Heart right ventricle (tissue), 16 donors: ENCODE measurements around the gene PADI3. TPM values are rescaled to one million over a fixed set of nuclear protein-coding genes. Genes with fewer than 3 reads are reported as not detected.
A peak's percentile ranks its signal among the peaks of the same experiment; 100 is the strongest.

ENCODE experiments used
- ATAC-seq, 8 donors: fragments of 200-7000 bp; cut with Tn5 transposase; one replicate each; pipeline ENCODE4 v1.9.1; 2020; ENCODE audit warnings: mild to moderate bottlenecking in 8 of 8, moderate library complexity in 8 of 8, moderate number of reproducible peaks in 1 of 8
- DNase-seq, 2 donors: peaks; one replicate each; pipeline ENCODE4 v3.0.0-alpha.2; 2020
- H3K27ac ChIP-seq, 10 donors: fragments of 200-600 bp; sonication (generic) in 2 of 10; one replicate each; pipeline versions ENCODE4 v1.5.0 to v1.8.0; 2020 to 2022; ENCODE audit warnings: mild to moderate bottlenecking in 3 of 10
- H3K27me3 ChIP-seq, 7 donors: fragments of 200-600 bp; one replicate each; pipeline ENCODE4 v1.8.0; 2021 to 2022; ENCODE audit warnings: mild to moderate bottlenecking in 2 of 7
- H3K36me3 ChIP-seq, 9 donors: fragments of 200-600 bp; sonication (generic) in 1 of 9; one replicate each; pipeline versions ENCODE4 v1.5.0 to v1.8.0; 2020 to 2022; ENCODE audit warnings: mild to moderate bottlenecking in 2 of 9
- H3K4me1 ChIP-seq, 9 donors: fragments of 200-600 bp; sonication (generic) in 1 of 9; one replicate each; pipeline versions ENCODE4 v1.5.0 to v1.8.0; 2020 to 2022; ENCODE audit warnings: mild to moderate bottlenecking in 4 of 9
- H3K4me3 ChIP-seq, 10 donors: fragments of 200-600 bp; sonication (generic) in 2 of 10; one replicate each; pipeline versions ENCODE4 v1.5.0 to v1.8.0; 2020 to 2022; ENCODE audit warnings: mild to moderate bottlenecking in 7 of 10, moderate library complexity in 2 of 10
- H3K9me3 ChIP-seq, 11 donors: fragments of 200-600 bp in 10 of 11; sonication (generic) in 2 of 11; one replicate each; pipeline versions ENCODE4 v1.5.0 to v1.8.0; 2013 to 2022; ENCODE audit warnings: mild to moderate bottlenecking in 2 of 11, control low read depth in 1 of 11, moderate library complexity in 1 of 11
- WGBS, 2 donors: extraction: QIAGEN DNeasy Blood & Tissue Kit; methylation state at CpG; one replicate each; pipeline ENCODE4 v1.1.7; 2013; ENCODE audit warnings: inconsistent platforms in 1 of 2; 5-methylcytosine and 5-hydroxymethylcytosine counted together
- intact Hi-C, 10 donors: fragments of 100-400 bp; cut with DNase I; formaldehyde crosslinking; loops; one replicate each; pipeline versions ENCODE4 v1.11.1 to v1.14.2; 2022
- polyA plus RNA-seq, 2 donors: library from polyadenylated mRNA; stranded (reverse); fragments of 200-250 nt; gene quantifications; one replicate each; pipeline ENCODE4 v1.2.3, GENCODE V29; 2013
- total RNA-seq, 10 donors: library from RNA; stranded (reverse); fragmentation: NEBNext Ultra II Directional in 3 of 10; extraction: Animal tissue kit (Norgen Biotek cat#: 25700) in 3 of 10; gene quantifications; one replicate each; pipeline versions ENCODE4 v1.2.1 to v1.2.4, GENCODE V29; 2021 to 2023
- TF ChIP-seq, protein P1 (sequence below), 9 donors: fragments of 200-600 bp; sonication (generic) in 2 of 9; IDR thresholded peaks; one replicate each; pipeline versions ENCODE4 v1.5.0 to v1.8.0; 2021 to 2022; ENCODE audit warnings: antibody characterized with exemption in 9 of 9, mild to moderate bottlenecking in 5 of 9, moderate library complexity in 1 of 9
- donor health status: Arrhythmogenic right ventricular cardiomyopathy.
- donor health status: ischemic (EF 13 %, LVEDD 7.1; RV severe dilation, severe dysfunction).
- donor health status: healthy with polysubstance abuse.
- donor health status: DM: no; HTN: yes; CAD: no.
- donor health status: DM: no; HTN: no; CAD: no.
- donor health status: ischemic (EF 25% LVEDD 6.9; RV normal size, moderate dysfunction).
- donor health status: ischemic (EF 25% LVEDD 5.7; RV mildly dilated, moderate dysfunction).
- donor health status: healthy.
- donor health status: DM: yes; HTN: yes; CAD: no.
- donor health status: Ischemic cardiomyopathy.
- donor health status: ischemic (EF 35%, LVEDD 5.7; RV mildly dilated, moderate dysfunction).
- donor health status: nonischemic (EF 11% LVEDD 7.7; RV severe dilation, severe dysfunction).
- donor health status: DM: yes; HTN: yes; CAD: no.
- donor health status: PGD.
- donor health status: ischemic (EF 29% LVEDD 5.4; RV normal size, mild dysfunction).
- donor health status: nonischemic (EF 23%, LVEDD 6.1; RV moderate dilation, normal function).

The PADI3 gene
- total and polyA plus RNA-seq, 12 donors: not detected

DNA sequence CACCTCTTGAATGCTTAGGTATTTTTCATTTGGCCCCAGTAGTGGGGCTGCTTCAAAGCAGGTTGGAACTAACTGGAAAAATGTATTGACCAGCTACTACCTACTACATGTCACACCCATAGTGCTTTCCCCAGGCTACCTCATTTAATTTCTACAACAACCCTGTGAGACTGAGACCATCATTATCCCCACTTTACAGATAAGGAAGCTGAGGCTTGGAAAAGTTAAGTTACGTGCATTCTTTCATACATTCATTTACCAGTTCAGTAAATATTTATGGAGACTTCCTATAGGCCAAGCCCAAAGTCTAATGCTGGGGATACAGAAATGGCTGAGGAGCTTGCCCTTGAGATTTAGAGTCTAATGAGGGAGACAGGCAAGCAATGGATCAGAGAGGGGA is 14.5 kb upstream of the PADI3 start:
- DNase-seq (no peak), ATAC-seq (no peak)
- TF ChIP-seq, protein P1, sequence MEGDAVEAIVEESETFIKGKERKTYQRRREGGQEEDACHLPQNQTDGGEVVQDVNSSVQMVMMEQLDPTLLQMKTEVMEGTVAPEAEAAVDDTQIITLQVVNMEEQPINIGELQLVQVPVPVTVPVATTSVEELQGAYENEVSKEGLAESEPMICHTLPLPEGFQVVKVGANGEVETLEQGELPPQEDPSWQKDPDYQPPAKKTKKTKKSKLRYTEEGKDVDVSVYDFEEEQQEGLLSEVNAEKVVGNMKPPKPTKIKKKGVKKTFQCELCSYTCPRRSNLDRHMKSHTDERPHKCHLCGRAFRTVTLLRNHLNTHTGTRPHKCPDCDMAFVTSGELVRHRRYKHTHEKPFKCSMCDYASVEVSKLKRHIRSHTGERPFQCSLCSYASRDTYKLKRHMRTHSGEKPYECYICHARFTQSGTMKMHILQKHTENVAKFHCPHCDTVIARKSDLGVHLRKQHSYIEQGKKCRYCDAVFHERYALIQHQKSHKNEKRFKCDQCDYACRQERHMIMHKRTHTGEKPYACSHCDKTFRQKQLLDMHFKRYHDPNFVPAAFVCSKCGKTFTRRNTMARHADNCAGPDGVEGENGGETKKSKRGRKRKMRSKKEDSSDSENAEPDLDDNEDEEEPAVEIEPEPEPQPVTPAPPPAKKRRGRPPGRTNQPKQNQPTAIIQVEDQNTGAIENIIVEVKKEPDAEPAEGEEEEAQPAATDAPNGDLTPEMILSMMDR (IDR thresholded peaks at IDR 0.05): no peak
- H3K36me3 ChIP-seq: no peaks in the 10 kb centered on the region
- no peak overlapping the region for H3K27ac ChIP-seq
- no peak overlapping the region for H3K4me3 ChIP-seq
- WGBS, 2 donors: 89 to 98% methylated on average over 1 of the region's 1 CpG
- H3K27me3 ChIP-seq: peaks cover 0 to 39% (median 6%) of the 10 kb centered on the region in 7 donors
- H3K9me3 ChIP-seq: no peaks in the 10 kb centered on the region
- intact Hi-C loops: loop anchor here in 5 of 10 donors (5.0 to 10.0 kb wide), 2 partner anchors 280 to 282 kb away; no protein-coding TSS in a partner anchor
- peaks cover 0 to 6% (median 0%) of the 10 kb centered on the region in 9 donors for H3K4me1 ChIP-seq

DNA sequence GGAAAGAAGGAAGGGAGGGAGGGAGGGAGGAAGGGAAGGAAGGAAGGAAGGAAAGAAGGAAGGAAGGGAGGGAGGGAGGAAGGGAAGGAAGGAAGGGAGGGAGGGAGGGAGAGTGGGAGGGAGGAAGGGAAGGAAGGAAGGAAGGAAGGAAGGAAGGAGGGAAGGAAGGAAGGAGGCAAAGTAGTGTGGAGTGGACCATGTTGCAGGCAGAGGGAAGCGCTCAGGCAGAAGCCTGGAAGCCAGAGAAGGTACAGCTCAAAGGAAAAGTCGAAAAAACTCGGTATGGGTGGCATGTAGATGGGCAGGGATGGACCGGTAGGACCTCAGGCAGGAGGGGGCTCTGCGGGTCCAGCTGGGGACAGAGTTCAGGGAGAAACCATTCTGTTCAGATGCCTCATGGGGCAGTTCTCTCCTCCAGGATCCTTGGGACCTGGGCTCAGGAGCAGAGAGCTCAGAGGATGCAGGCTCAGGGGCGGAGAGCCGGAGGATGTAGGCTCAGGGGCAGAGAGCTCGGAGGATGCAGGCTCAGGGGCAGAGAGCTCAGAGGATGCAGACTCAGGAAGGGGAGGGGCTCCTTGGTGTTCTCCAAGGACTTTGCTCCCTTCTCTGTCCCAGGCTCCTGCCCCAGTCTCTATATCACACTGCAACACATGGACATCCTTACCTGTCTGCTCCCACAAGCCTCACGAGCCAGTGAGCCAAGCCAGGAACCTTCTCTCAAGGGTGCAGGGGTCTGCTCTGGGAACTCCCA is 13.6 kb upstream of the PADI3 start:
- 74 to 76% methylated on average over 9 of the region's 9 CpGs for WGBS, 2 donors
- Histone ChIP-seq H3K27me3 (peaks cover 0 to 40% (median 15%) of the 10 kb centered on the region in 7 donors), H3K4me1 (peaks cover 0 to 6% (median 0%) of the 10 kb centered on the region in 9 donors), H3K36me3 (no peaks in the 10 kb centered on the region), H3K27ac (no peak overlapping the region), H3K9me3 (no peaks in the 10 kb centered on the region), H3K4me3 (no peak overlapping the region)
- TF ChIP-seq, protein P1 (IDR thresholded peaks at IDR 0.05): no peak
- DNase-seq (no peak), ATAC-seq (no peak)
- intact Hi-C loops: loop anchor here in 6 of 10 donors (5.0 to 10.0 kb wide), 5 partner anchors 108 to 283 kb away; no protein-coding TSS in a partner anchor

DNA sequence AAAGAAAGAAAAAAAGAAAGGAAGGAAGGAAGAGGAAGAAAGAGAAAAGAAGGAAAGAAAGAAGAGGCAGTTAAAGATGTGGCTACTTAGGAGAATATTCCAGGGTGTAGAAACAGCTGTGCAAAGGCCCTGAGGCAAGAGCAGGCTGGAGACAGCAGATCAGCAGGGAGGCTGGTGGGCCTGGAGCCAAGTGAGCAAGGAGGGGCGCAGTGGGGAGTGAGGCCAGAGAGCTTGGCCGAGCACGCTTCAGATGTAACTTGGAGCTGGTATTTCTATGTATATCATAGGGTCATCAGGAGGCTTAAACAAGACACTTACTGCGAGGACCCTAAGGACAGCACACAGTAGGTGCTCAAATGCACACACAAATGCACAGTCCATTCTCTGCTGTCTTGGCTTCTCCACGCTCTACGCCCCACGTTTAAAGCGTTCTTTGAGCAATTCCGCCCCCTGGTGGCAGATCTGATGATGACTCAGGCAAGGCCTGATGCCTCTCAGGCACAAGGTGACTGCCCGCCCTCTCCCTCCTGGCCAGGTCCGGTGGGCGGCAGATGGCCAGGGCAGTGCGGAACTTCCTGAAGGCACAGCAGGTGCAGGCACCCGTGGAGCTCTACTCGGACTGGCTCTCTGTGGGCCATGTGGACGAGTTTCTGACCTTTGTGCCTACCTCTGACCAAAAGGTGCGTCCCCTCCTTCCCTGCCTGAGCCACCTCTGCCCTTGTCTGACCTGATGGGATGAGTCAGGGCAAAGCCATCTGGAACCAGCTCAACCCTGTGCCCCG is 11.9 kb upstream of the PADI3 start:
- TF ChIP-seq, protein P1 (IDR thresholded peaks at IDR 0.05): peak; percentile 76 to 92 (median 86)
- no peaks in the 10 kb centered on the region for H3K36me3 ChIP-seq
- H3K4me3 ChIP-seq: no peak overlapping the region
- intact Hi-C loops: loop anchor here (1.0 to 10.0 kb wide), 14 partner anchors 110 to 285 kb away; no protein-coding TSS in a partner anchor
- peaks cover 0 to 6% (median 0%) of the 10 kb centered on the region in 9 donors for H3K4me1 ChIP-seq
- H3K27ac ChIP-seq: no peak overlapping the region
- H3K27me3 ChIP-seq: peaks cover 0 to 47% (median 21%) of the 10 kb centered on the region in 7 donors
- DNase-seq (peak; percentile 81 to 84), ATAC-seq (peak; percentile 75 to 91 (median 85))
- H3K9me3 ChIP-seq: no peaks in the 10 kb centered on the region
- WGBS, 2 donors: 15 to 18% methylated on average over 18 of the region's 18 CpGs

DNA sequence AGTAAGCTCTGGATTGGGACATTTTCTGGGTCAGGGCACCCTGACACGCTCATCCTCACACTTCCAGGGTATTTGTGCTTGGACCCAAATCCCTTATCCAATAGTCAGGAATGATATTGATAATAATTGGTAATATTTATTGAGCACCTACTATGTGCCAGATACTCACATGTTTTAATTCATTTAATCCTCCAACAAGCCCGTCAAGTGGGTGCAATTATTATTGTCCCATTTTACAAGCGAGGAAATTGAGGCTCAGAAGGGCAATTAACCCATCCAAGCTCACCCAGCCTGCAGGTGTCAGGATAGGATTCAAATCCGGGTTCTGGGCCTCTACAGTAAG is 11.4 kb upstream of the PADI3 start:
- no peak overlapping the region for H3K4me3 ChIP-seq

More for the DNA sequence above, 11.4 kb upstream of the PADI3 start:
- Histone ChIP-seq H3K9me3 (no peaks in the 10 kb centered on the region), H3K27me3 (peaks cover 0 to 47% (median 26%) of the 10 kb centered on the region in 7 donors), H3K27ac (no peak overlapping the region), H3K36me3 (no peaks in the 10 kb centered on the region), H3K4me1 (peaks cover 0 to 6% (median 0%) of the 10 kb centered on the region in 9 donors)
- 72 to 76% methylated on average over 4 of the region's 4 CpGs for WGBS, 2 donors
- no peak for ATAC-seq
- TF ChIP-seq, protein P1 (IDR thresholded peaks at IDR 0.05): no peak
- no peak for DNase-seq
- intact Hi-C loops: loop anchor here (1.0 to 10.0 kb wide), 14 partner anchors 110 to 285 kb away; no protein-coding TSS in a partner anchor
